CD4-positive, CD25-positive, alpha-beta regulatory T cell (primary cell): ENCODE measurements around the gene PDIA5. TPM values are rescaled to one million over a fixed set of nuclear protein-coding genes. Genes with fewer than 3 reads are reported as not detected.

ENCODE experiments used
- ATAC-seq, 2 donors: fragments of 150-1000 bp; cut with Tn5 transposase; one replicate each; pipeline ENCODE4 v1.10.0; 2021; ENCODE audit warnings: low read depth in 2 of 2, moderate number of reproducible peaks in 2 of 2, moderate library complexity in 1 of 2
- DNase-seq, 3 donors: peaks; one replicate each; pipeline versions ENCODE4 v3.0.0 to v3.0.0-alpha.2; 2012 to 2022; ENCODE audit warnings: mixed read lengths in 1 of 3
- H3K27ac ChIP-seq: one replicate; pipeline ENCODE4 v1.7.0; 2013; ENCODE audit warnings: mild to moderate bottlenecking, low read length; ENCODE audit not compliant: insufficient read depth, poor library complexity, severe bottlenecking
- H3K27me3 ChIP-seq: one replicate; pipeline ENCODE4 v1.7.0; 2013; ENCODE audit warnings: low read length; ENCODE audit not compliant: control insufficient read depth, insufficient read depth
- H3K36me3 ChIP-seq: one replicate; pipeline ENCODE4 v1.7.0; 2013; ENCODE audit warnings: mild to moderate bottlenecking, low read length, moderate library complexity; ENCODE audit not compliant: control insufficient read depth, insufficient read depth
- H3K4me1 ChIP-seq: 2 replicates; pipeline ENCODE4 v1.7.0; 2013; ENCODE audit warnings: mild to moderate bottlenecking, low read length; ENCODE audit not compliant: insufficient read depth, control insufficient read depth, poor library complexity, severe bottlenecking
- H3K4me3 ChIP-seq: one replicate; pipeline ENCODE4 v1.7.0; 2013; ENCODE audit warnings: low read depth, mild to moderate bottlenecking, low read length, moderate library complexity
- H3K9me3 ChIP-seq, 2 experiments: 1 replicate in 1 of 2; 2 replicates in 1 of 2; pipeline ENCODE4 v1.7.0; 2013; ENCODE audit warnings: low read length in 2 of 2, mild to moderate bottlenecking in 1 of 2, moderate library complexity in 1 of 2; ENCODE audit not compliant: control insufficient read depth in 2 of 2
- H3K27ac Mint-ChIP-seq, 3 donors: one replicate each; pipeline ENCODE4 v1.8.0; 2020 to 2022; ENCODE audit warnings: mild to moderate bottlenecking in 3 of 3, mixed read lengths in 3 of 3, moderate library complexity in 2 of 3
- H3K27me3 Mint-ChIP-seq: one replicate; pipeline ENCODE4 v1.8.0; 2022; ENCODE audit warnings: mild to moderate bottlenecking, mixed read lengths
- H3K36me3 Mint-ChIP-seq: one replicate; pipeline ENCODE4 v1.8.0; 2020; ENCODE audit warnings: mixed read lengths
- H3K4me1 Mint-ChIP-seq, 4 donors: one replicate each; pipeline ENCODE4 v1.8.0; 2020 to 2022; ENCODE audit warnings: mixed read lengths in 4 of 4, mild to moderate bottlenecking in 1 of 4
- H3K4me3 Mint-ChIP-seq, 4 donors: one replicate each; pipeline ENCODE4 v1.8.0; 2020 to 2022; ENCODE audit warnings: mild to moderate bottlenecking in 4 of 4, mixed read lengths in 4 of 4, moderate library complexity in 3 of 4
- H3K9me3 Mint-ChIP-seq, 7 donors: one replicate each; pipeline ENCODE4 v1.8.0; 2020 to 2022; ENCODE audit warnings: mixed read lengths in 7 of 7, mild to moderate bottlenecking in 3 of 7, moderate library complexity in 2 of 7
- polyA plus RNA-seq, 4 donors: library from polyadenylated mRNA; unstranded; fragments of 300-500 nt; fragmentation: Illumina TruSeq; gene quantifications; one replicate each; pipeline ENCODE4 v1.2.3, GENCODE V29; 2021
- total RNA-seq: library from RNA; stranded (reverse); gene quantifications from one replicate; pipeline ENCODE4 v1.2.3, GENCODE V29; 2022

The PDIA5 gene
- total and polyA plus RNA-seq, 5 donors from 2014 or later, result 0.92 to 2.6 (median 1.3) TPM

DNA sequence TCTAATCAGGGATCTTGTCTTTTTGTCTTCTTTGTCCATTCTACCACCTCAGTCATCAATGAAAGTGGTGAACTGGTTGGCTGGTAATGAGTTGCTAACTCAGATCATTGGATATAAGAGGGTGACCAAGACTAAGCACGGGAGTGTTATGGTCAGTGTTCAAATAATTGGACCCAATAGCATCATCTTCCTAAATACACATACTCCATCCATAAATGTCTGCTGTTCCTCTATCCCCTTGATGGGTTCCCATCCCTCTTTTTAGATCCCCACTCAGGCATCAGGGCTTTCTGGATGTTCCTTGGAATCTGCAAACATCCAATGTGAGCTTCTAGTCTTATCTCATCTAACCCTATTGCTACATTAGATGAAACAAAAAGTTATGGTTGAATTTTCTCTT is 42.8 kb upstream of the PDIA5 start:
- peaks cover 68% of the 10 kb centered on the region for H3K27me3 Mint-ChIP-seq
- H3K4me3 ChIP-seq, result no peak overlapping the region
- peak overlapping the region in 1 of 4 donors; percentile 6 for H3K4me3 Mint-ChIP-seq
- no peak overlapping the region for H3K27ac Mint-ChIP-seq
- H3K36me3 Mint-ChIP-seq, result no peaks in the 10 kb centered on the region
- no peak for ATAC-seq
- DNase-seq, result no peak
- peaks cover 0 to 2% of the 10 kb centered on the region in 2 experiments for H3K9me3 ChIP-seq
- peaks cover 0 to 2% (median 0%) of the 10 kb centered on the region in 7 donors for H3K9me3 Mint-ChIP-seq
- peaks cover 6 to 21% (median 7%) of the 10 kb centered on the region in 4 donors for H3K4me1 Mint-ChIP-seq
- peaks cover 22% of the 10 kb centered on the region for H3K4me1 ChIP-seq
- no peak overlapping the region for H3K27ac ChIP-seq
- no peaks in the 10 kb centered on the region for H3K36me3 ChIP-seq
- peaks cover 49% of the 10 kb centered on the region for H3K27me3 ChIP-seq

GRCh38 chr3:123025642-123026521 is 40.9 kb upstream of the PDIA5 start:
- Histone ChIP-seq H3K36me3 (no peaks in the 10 kb centered on the region), H3K4me3 (no peak overlapping the region), H3K27ac (no peak overlapping the region), H3K27me3 (peaks cover 56% of the 10 kb centered on the region), H3K9me3 (peaks cover 0 to 2% of the 10 kb centered on the region in 2 experiments), H3K4me1 (peaks cover 22% of the 10 kb centered on the region)
- Mint-ChIP-seq H3K4me1 (peaks cover 6 to 21% (median 7%) of the 10 kb centered on the region in 4 donors), H3K36me3 (no peaks in the 10 kb centered on the region), H3K27ac (no peak overlapping the region), H3K27me3 (peaks cover 58% of the 10 kb centered on the region), H3K4me3 (peak overlapping the region; percentile 46 to 78 (median 72)), H3K9me3 (peaks cover 0 to 2% (median 0%) of the 10 kb centered on the region in 7 donors)
- ATAC-seq (no peak), DNase-seq (no peak)

- Histone ChIP-seq H3K27ac (no peak overlapping the region), H3K4me1 (peaks cover 22% of the 10 kb centered on the region), H3K36me3 (no peaks in the 10 kb centered on the region), H3K4me3 (no peak overlapping the region), H3K9me3 (peaks cover 0 to 2% of the 10 kb centered on the region in 2 experiments), H3K27me3 (peaks cover 59% of the 10 kb centered on the region)
- no peak overlapping the region for H3K27ac Mint-ChIP-seq
- peaks cover 0 to 2% (median 0%) of the 10 kb centered on the region in 7 donors for H3K9me3 Mint-ChIP-seq
- H3K27me3 Mint-ChIP-seq, result peaks cover 49% of the 10 kb centered on the region
- DNase-seq, result no peak
- H3K4me3 Mint-ChIP-seq, result peak overlapping the region in 3 of 4 donors; percentile 32 to 78 (median 70)
- peaks cover 6 to 21% (median 7%) of the 10 kb centered on the region in 4 donors for H3K4me1 Mint-ChIP-seq
- no peaks in the 10 kb centered on the region for H3K36me3 Mint-ChIP-seq
- no peak for ATAC-seq
Measured at GRCh38 chr3:123026565-123027291, 40.1 kb upstream of the PDIA5 start.

GRCh38 chr3:123027292-123028232 is 39.3 kb upstream of the PDIA5 start, which contains the start of gene SEMA5B:
SEMA5B (minus strand) TSS chr3:123027763; CDS start chr3:122961263, 66,500 bp downstream.
- Histone ChIP-seq H3K27me3 (peaks cover 55% of the 10 kb centered on the region), H3K4me1 (peaks cover 22% of the 10 kb centered on the region), H3K36me3 (no peaks in the 10 kb centered on the region), H3K27ac (no peak within 1 kb of the TSS), H3K4me3 (peak within 1 kb of the TSS; percentile 68), H3K9me3 (peaks cover 0 to 2% of the 10 kb centered on the region in 2 experiments)
- H3K4me1 Mint-ChIP-seq, result peaks cover 6 to 21% (median 7%) of the 10 kb centered on the region in 4 donors
- peaks cover 42% of the 10 kb centered on the region for H3K27me3 Mint-ChIP-seq
- H3K9me3 Mint-ChIP-seq, result peaks cover 0 to 2% (median 0%) of the 10 kb centered on the region in 7 donors
- ATAC-seq, result no peak
- no peaks in the 10 kb centered on the region for H3K36me3 Mint-ChIP-seq
- H3K4me3 Mint-ChIP-seq, result peak within 1 kb of the TSS; percentile 76 to 94 (median 86)
- DNase-seq, result peak in 1 of 3 donors; percentile 12
- no peak within 1 kb of the TSS for H3K27ac Mint-ChIP-seq

DNA sequence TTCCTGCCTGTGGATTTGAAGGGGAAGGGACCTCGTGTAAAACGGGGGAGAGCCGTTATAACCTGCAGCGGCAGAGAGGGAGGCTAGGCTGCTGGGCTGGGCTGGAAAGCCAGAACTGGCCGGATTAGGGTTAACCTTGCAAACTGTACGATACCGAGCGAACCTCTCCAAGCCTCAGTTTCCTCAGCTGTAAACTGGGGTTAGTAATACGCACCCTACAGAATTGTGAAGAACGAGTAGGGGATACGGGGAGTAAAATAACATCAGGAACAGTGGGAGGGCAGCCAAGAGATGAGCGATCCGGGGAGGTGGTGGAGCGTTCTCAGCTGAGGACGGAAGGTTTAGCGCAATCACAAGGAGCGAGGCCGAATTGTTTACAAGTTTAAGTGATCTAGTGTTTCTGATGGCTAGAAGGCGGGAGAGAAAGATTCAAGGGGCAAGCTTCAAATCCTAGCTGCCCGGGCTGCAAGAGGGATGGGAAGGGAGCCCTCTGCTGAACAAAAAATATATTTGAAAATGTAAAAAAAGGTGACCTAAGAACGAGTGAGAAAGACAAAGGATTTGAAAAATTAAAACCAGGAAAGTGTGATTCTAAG is 38.5 kb upstream of the PDIA5 start:
- H3K9me3 Mint-ChIP-seq, result peaks cover 0 to 2% (median 0%) of the 10 kb centered on the region in 7 donors
- ATAC-seq, result peak in 1 of 2 donors; percentile 26
- no peaks in the 10 kb centered on the region for H3K36me3 Mint-ChIP-seq
- Histone ChIP-seq H3K27me3 (peaks cover 55% of the 10 kb centered on the region), H3K9me3 (peaks cover 0 to 2% of the 10 kb centered on the region in 2 experiments), H3K27ac (no peak overlapping the region), H3K36me3 (no peaks in the 10 kb centered on the region), H3K4me1 (peaks cover 22% of the 10 kb centered on the region), H3K4me3 (peak overlapping the region; percentile 68)
- DNase-seq, result peak in 2 of 3 donors; percentile 24 to 54
- peak overlapping the region; percentile 76 to 94 (median 86) for H3K4me3 Mint-ChIP-seq
- no peak overlapping the region for H3K27ac Mint-ChIP-seq
- H3K27me3 Mint-ChIP-seq, result peaks cover 35% of the 10 kb centered on the region
- peaks cover 6 to 21% (median 7%) of the 10 kb centered on the region in 4 donors for H3K4me1 Mint-ChIP-seq

GRCh38 chr3:123031051-123031450 is 35.8 kb upstream of the PDIA5 start:
- peaks cover 39% of the 10 kb centered on the region for H3K27me3 ChIP-seq
- no peak overlapping the region for H3K27ac ChIP-seq
- peaks cover 22% of the 10 kb centered on the region for H3K4me1 ChIP-seq
- ATAC-seq (no peak), DNase-seq (no peak)
- Mint-ChIP-seq H3K27me3 (peaks cover 17% of the 10 kb centered on the region), H3K4me1 (peaks cover 6 to 15% (median 7%) of the 10 kb centered on the region in 4 donors), H3K4me3 (no peak overlapping the region), H3K36me3 (no peaks in the 10 kb centered on the region), H3K9me3 (no peaks in the 10 kb centered on the region), H3K27ac (no peak overlapping the region)
- H3K36me3 ChIP-seq, result no peaks in the 10 kb centered on the region
- H3K9me3 ChIP-seq, result no peaks in the 10 kb centered on the region
- no peak overlapping the region for H3K4me3 ChIP-seq
